Stimulated activated CD4-positive, alpha-beta T cell treated with anti-CD3 and anti-CD28 coated beads, Interleukin-15, amount 100 ng/mL, for 1 hour (primary cell): ENCODE data around the gene SUPT3H.
A peak's percentile ranks its signal among the peaks of the same experiment; 100 is the strongest.

Experiments used
- DNase-seq, 2 donors: peaks; one replicate each; pipeline ENCODE4 v3.0.0-alpha.2; 2020; ENCODE audit warnings: low read depth in 1 of 2, low spot score in 1 of 2

SUPT3H gene

GRCh38 chr6:45377554-45378333 is at the start of gene SUPT3H:
SUPT3H (minus strand) TSS chr6:45377934.
- peak; percentile 76 to 90 for DNase-seq

GRCh38 chr6:45426251-45426650 is 48.5 kb upstream of the SUPT3H start:
- DNase-seq = no peak

- DNase-seq = no peak
Observed at GRCh38 chr6:45424451-45424861, 46.7 kb upstream of the SUPT3H start.

GRCh38 chr6:45423824-45424450 is 46.2 kb upstream of the SUPT3H start:
- no peak for DNase-seq

- peak in 1 of 2 donors; percentile 31 for DNase-seq
Observed at GRCh38 chr6:45423111-45423823, 45.5 kb upstream of the SUPT3H start.

- peak; percentile 25 to 34 for DNase-seq
Observed at GRCh38 chr6:45422503-45423110, 44.9 kb upstream of the SUPT3H start.

GRCh38 chr6:45421709-45422502 is 44.2 kb upstream of the SUPT3H start:
- DNase-seq = peak; percentile 20 to 42

GRCh38 chr6:45420909-45421708 is 43.4 kb upstream of the SUPT3H start:
- DNase-seq = no peak

GRCh38 chr6:45420083-45420908 is 42.6 kb upstream of the SUPT3H start:
- peak in 1 of 2 donors; percentile 24 for DNase-seq

- peak in 1 of 2 donors; percentile 48 for DNase-seq
Observed at GRCh38 chr6:45419571-45420082, 41.9 kb upstream of the SUPT3H start.

GRCh38 chr6:45417436-45417835 is 39.7 kb upstream of the SUPT3H start:
- no peak for DNase-seq

GRCh38 chr6:45416700-45417099 is 39.0 kb upstream of the SUPT3H start:
- no peak for DNase-seq

GRCh38 chr6:45415788-45416518 is 38.2 kb upstream of the SUPT3H start:
- no peak for DNase-seq

GRCh38 chr6:45415315-45415714 is 37.6 kb upstream of the SUPT3H start:
- DNase-seq = no peak

- DNase-seq = no peak
Observed at GRCh38 chr6:45411959-45412358, 34.2 kb upstream of the SUPT3H start.

GRCh38 chr6:45400021-45400420 is 22.3 kb upstream of the SUPT3H start:
- no peak for DNase-seq

- no peak for DNase-seq
Observed at GRCh38 chr6:45398075-45398813, 20.5 kb upstream of the SUPT3H start.
